HCT116 (cell line): ENCODE data around the gene FTCD. TPM values are rescaled to one million over a fixed set of nuclear protein-coding genes. Genes with fewer than 3 reads are reported as not detected.

Experiments used
- ATAC-seq: fragments of 200-7000 bp; cut with Tn5 transposase; 2 replicates; pipeline ENCODE4 v1.9.1; 2020; ENCODE audit warnings: mild to moderate bottlenecking, moderate library complexity
- BruUV-seq: library from RNA; stranded (reverse); fragments of 400-500 nt; replicated peaks from 2 replicates; lab custom pipeline; 2021; lab: Mats Ljungman, UMichigan
- CTCF ChIA-PET: fragments of 300-600 bp; sonication (Branson Sonifier 250); formaldehyde crosslinking; loops from one replicate; lab custom pipeline; 2021; ENCODE audit warnings: antibody characterized with exemption; lab: Charles Lee
- POLR2A ChIA-PET: fragments of 300-600, 350-600 bp; sonication (Branson Sonifier 250); formaldehyde crosslinking; loops from one replicate; lab custom pipeline; 2021; ENCODE audit warnings: antibody characterized with exemption; lab: Charles Lee
- RAD21 ChIA-PET, 2 experiments: fragments of 300-600 bp; sonication (Branson Sonifier 250); formaldehyde crosslinking; loops; one replicate each; lab custom pipeline; 2023; ENCODE audit warnings: low total read pairs in 2 of 2; ENCODE audit not compliant: uncharacterized antibody in 2 of 2, unreplicated experiment in 2 of 2, low non-redundant PET in 1 of 2; lab: Charles Lee
- DNase-seq: peaks from one replicate; pipeline ENCODE4 v3.0.0-alpha.2; 2010; ENCODE audit warnings: low read depth, low spot score
- H2AFZ ChIP-seq: fragments of 200-600 bp; shearing (Covaris generic), sonication (generic); 2 replicates; pipeline ENCODE4 v1.6.1; 2017; ENCODE audit warnings: low read depth, mixed run types, mixed read lengths, antibody characterized with exemption, low read length; ENCODE audit not compliant: poor library complexity, severe bottlenecking
- H3K27ac ChIP-seq: 2 replicates; pipeline ENCODE4 v1.5.1; 2012; ENCODE audit warnings: low read depth, low read length
- H3K27me3 ChIP-seq: fragments of 200-600 bp; sonication (generic); 2 replicates; pipeline ENCODE4 v1.6.1; 2016; ENCODE audit warnings: mixed run types, low read length, mixed read lengths; ENCODE audit not compliant: insufficient read depth
- H3K36me3 ChIP-seq, 2 experiments: fragments of 200-500 bp in 1 of 2; fragments of 200-600 bp in 1 of 2; sonication (Bioruptor generic) in 1 of 2; sonication (generic) in 1 of 2; 2 replicates each; pipeline versions ENCODE4 v1.5.1 to v1.6.1; 2014 to 2016; ENCODE audit warnings: low read length in 2 of 2, inconsistent platforms in 1 of 2, mixed read lengths in 1 of 2, mixed run types in 1 of 2; ENCODE audit not compliant: insufficient read depth in 2 of 2, control insufficient read depth in 1 of 2
- H3K4me1 ChIP-seq, 2 experiments: fragments of 200-600 bp in 1 of 2; sonication (generic) in 1 of 2; 2 replicates each; pipeline versions ENCODE4 v1.5.1 to v1.6.1; 2012 to 2017; ENCODE audit warnings: low read length in 2 of 2, inconsistent platforms in 1 of 2, mild to moderate bottlenecking in 1 of 2, mixed read lengths in 1 of 2, mixed run types in 1 of 2, moderate library complexity in 1 of 2; ENCODE audit not compliant: insufficient read depth in 2 of 2, control insufficient read depth in 1 of 2
- H3K4me2 ChIP-seq: fragments of 200-600 bp; sonication (generic); 2 replicates; pipeline ENCODE4 v1.6.1; 2017; ENCODE audit warnings: mixed run types, low read length, mixed read lengths
- H3K4me3 ChIP-seq, 2 experiments: fragments of 200-600 bp in 1 of 2; sonication (generic) in 1 of 2; replicated peaks in 1 of 2; 2 replicates each; pipeline ENCODE4 v1.5.1; 2011 to 2016; ENCODE audit warnings: low read length in 2 of 2, control low read depth in 1 of 2, low read depth in 1 of 2, mild to moderate bottlenecking in 1 of 2, mixed read lengths in 1 of 2, mixed run types in 1 of 2
- H3K79me2 ChIP-seq: fragments of 200-600 bp; sonication (generic); 2 replicates; pipeline ENCODE4 v1.6.1; 2017; ENCODE audit warnings: mild to moderate bottlenecking, mixed run types, low read length, moderate library complexity, mixed read lengths; ENCODE audit not compliant: insufficient read depth
- H3K9ac ChIP-seq: fragments of 200-600 bp; sonication (generic); 2 replicates; pipeline ENCODE4 v1.6.1; 2016; ENCODE audit warnings: low read length, mixed read lengths
- H3K9me2 ChIP-seq: fragments of 200-600 bp; sonication (generic), shearing (Covaris generic); 2 replicates; pipeline ENCODE4 v1.6.1; 2017; ENCODE audit warnings: mixed run types, mild to moderate bottlenecking, moderate library complexity; ENCODE audit not compliant: insufficient read depth
- H3K9me3 ChIP-seq, 2 experiments: fragments of 200-500 bp in 1 of 2; fragments of 200-600 bp in 1 of 2; sonication (Bioruptor generic) in 1 of 2; sonication (generic) in 1 of 2; 2 replicates each; pipeline ENCODE4 v1.6.1; 2014 to 2017; ENCODE audit warnings: low read length in 2 of 2, mixed read lengths in 2 of 2, inconsistent platforms in 1 of 2, low read depth in 1 of 2, mild to moderate bottlenecking in 1 of 2, mixed run types in 1 of 2, moderate library complexity in 1 of 2; ENCODE audit not compliant: control insufficient read depth in 1 of 2, insufficient read depth in 1 of 2
- H4K20me1 ChIP-seq: fragments of 200-600 bp; sonication (generic), shearing (Covaris generic); 2 replicates; pipeline ENCODE4 v1.6.1; 2017; ENCODE audit warnings: mixed run types, mild to moderate bottlenecking, moderate library complexity; ENCODE audit not compliant: insufficient read depth
- CBX3 ChIP-seq: IDR thresholded peaks from 2 replicates; pipeline ENCODE4 v1.6.1; 2012; ENCODE audit warnings: low read depth
- ELF1 ChIP-seq: IDR thresholded peaks from 2 replicates; pipeline ENCODE4 v1.6.1; 2012; ENCODE audit warnings: low read depth, borderline replicate concordance
- EZH2 ChIP-seq: fragments of 200-600 bp; sonication (generic); IDR thresholded peaks from 2 replicates; pipeline ENCODE4 v1.6.1; 2017; ENCODE audit warnings: antibody characterized with exemption, mixed run types
- EZH2phosphoT487 ChIP-seq: fragments of 200-600 bp; IDR thresholded peaks from 2 replicates; pipeline ENCODE4 v1.6.1; 2018; ENCODE audit warnings: antibody characterized with exemption, borderline replicate concordance
- POLR2A ChIP-seq: IDR thresholded peaks from 2 replicates; pipeline ENCODE4 v1.7.0; 2011; ENCODE audit warnings: borderline replicate concordance; ENCODE audit not compliant: insufficient read depth, insufficient read length; ENCODE audit errors: extremely low read depth
- POLR2AphosphoS5 ChIP-seq: IDR thresholded peaks from 2 replicates; pipeline ENCODE4 v1.6.1; 2011; ENCODE audit warnings: mild to moderate bottlenecking, low read depth, low read length, moderate library complexity
- RAD21 ChIP-seq: IDR thresholded peaks from 2 replicates; pipeline ENCODE4 v1.6.1; 2012; ENCODE audit warnings: low read depth, mild to moderate bottlenecking
- SIN3A ChIP-seq: IDR thresholded peaks from 2 replicates; pipeline ENCODE4 v1.6.1; 2012; ENCODE audit warnings: low read depth
- SP1 ChIP-seq: IDR thresholded peaks from 2 replicates; pipeline ENCODE4 v1.6.1; 2012; ENCODE audit warnings: low read depth
- SRF ChIP-seq: IDR thresholded peaks from 2 replicates; pipeline ENCODE4 v1.6.1; 2012; ENCODE audit warnings: low read depth
- TCF7L2 ChIP-seq: IDR thresholded peaks from 2 replicates; pipeline ENCODE4 v1.7.0; 2011; ENCODE audit warnings: borderline replicate concordance, inconsistent platforms; ENCODE audit not compliant: insufficient read depth, insufficient read length; ENCODE audit errors: extremely low read depth
- YY1 ChIP-seq: IDR thresholded peaks from 2 replicates; pipeline ENCODE4 v1.6.1; 2011; ENCODE audit warnings: low read length, low read depth, moderate library complexity, mild to moderate bottlenecking; ENCODE audit not compliant: insufficient replicate concordance; ENCODE audit errors: extremely low read depth
- ZFX ChIP-seq: fragments of 450-650 bp; IDR thresholded peaks from 2 replicates; pipeline ENCODE4 v1.6.1; 2017
- ZNF274 ChIP-seq: fragments of 200-500 bp; sonication (Bioruptor generic); IDR thresholded peaks from 2 replicates; pipeline ENCODE4 v1.6.1; 2014; ENCODE audit warnings: mild to moderate bottlenecking, low read depth, low read length, inconsistent platforms
- intact Hi-C: fragments of 100-400 bp; cut with micrococcal nuclease; formaldehyde crosslinking; loops from 2 replicates; pipeline ENCODE4 v1.10.0; 2022
- total RNA-seq: library from RNA; stranded (reverse); gene quantifications from one replicate; pipeline ENCODE4 v1.2.1, GENCODE V29; 2021; ENCODE audit not compliant: unreplicated experiment
- TF ChIP-seq, protein P1 (sequence below), 3 experiments: fragments of 200-600 bp in 1 of 3; sonication (generic) in 1 of 3; IDR thresholded peaks in 2 of 3; conservative IDR thresholded peaks in 1 of 3; 2 replicates each; pipeline ENCODE4 v1.5.1; 2012 to 2017; ENCODE audit warnings: low read depth in 2 of 3, low read length in 2 of 3, antibody characterized with exemption in 1 of 3, borderline replicate concordance in 1 of 3, control low read depth in 1 of 3, mild to moderate bottlenecking in 1 of 3, mixed read lengths in 1 of 3, mixed run types in 1 of 3, moderate library complexity in 1 of 3; ENCODE audit not compliant: insufficient read depth in 1 of 3
- TF ChIP-seq, protein P2 (sequence below): IDR thresholded peaks from 2 replicates; pipeline ENCODE4 v1.6.1; 2012
- TF ChIP-seq, protein P3 (sequence below): IDR thresholded peaks from 2 replicates; pipeline ENCODE4 v1.6.1; 2012; ENCODE audit warnings: low read depth

The FTCD gene
- total RNA-seq, 1 experiment from 2014 or later, result 2.5 TPM

DNA sequence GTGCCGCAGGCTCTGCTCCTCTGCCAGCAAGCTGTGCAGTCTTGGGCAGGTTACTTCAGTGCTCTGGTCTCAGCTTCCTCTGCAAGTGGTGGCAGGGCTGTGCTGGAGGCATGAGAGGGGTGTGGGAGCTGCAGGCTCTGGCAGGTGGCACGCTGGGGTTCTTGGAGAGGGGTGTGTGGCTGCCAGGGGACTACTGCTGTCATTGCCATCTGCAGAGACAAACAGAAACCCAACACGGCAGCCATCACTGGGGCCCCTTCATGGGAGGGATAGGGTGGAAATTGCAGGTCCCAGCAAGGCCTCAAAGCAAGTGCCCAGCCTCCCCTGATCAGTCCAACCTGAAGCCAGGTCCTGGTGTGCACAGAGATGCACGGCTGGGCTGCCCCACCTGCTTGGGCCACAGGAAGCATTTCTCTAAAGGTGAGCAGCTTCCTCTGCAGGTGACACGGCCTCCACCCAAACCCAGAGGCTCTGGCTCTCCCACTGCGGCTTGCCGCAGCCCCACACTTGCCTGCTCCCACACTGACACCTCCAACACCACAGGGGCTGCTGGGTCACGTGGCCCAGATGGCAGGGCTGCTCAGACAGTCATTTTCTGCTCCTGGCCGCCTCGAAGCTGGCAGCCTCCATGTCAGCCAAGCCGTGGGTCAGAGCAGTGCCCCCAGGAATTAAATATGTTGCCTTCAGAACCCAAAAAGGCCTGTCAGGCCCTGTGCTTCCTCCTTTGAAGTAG is 61.5 kb downstream of the FTCD start:
- TF ChIP-seq POLR2A (no peak), YY1 (no peak), EZH2 (no peak), ELF1 (no peak), SRF (no peak), SP1 (no peak), POLR2AphosphoS5 (no peak), ZNF274 (no peak), ZFX (no peak), CBX3 (no peak), SIN3A (no peak), TCF7L2 (no peak), EZH2phosphoT487 (no peak), RAD21 (no peak)
- TF ChIP-seq, protein P1, sequence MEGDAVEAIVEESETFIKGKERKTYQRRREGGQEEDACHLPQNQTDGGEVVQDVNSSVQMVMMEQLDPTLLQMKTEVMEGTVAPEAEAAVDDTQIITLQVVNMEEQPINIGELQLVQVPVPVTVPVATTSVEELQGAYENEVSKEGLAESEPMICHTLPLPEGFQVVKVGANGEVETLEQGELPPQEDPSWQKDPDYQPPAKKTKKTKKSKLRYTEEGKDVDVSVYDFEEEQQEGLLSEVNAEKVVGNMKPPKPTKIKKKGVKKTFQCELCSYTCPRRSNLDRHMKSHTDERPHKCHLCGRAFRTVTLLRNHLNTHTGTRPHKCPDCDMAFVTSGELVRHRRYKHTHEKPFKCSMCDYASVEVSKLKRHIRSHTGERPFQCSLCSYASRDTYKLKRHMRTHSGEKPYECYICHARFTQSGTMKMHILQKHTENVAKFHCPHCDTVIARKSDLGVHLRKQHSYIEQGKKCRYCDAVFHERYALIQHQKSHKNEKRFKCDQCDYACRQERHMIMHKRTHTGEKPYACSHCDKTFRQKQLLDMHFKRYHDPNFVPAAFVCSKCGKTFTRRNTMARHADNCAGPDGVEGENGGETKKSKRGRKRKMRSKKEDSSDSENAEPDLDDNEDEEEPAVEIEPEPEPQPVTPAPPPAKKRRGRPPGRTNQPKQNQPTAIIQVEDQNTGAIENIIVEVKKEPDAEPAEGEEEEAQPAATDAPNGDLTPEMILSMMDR (IDR thresholded peaks at IDR 0.05 in 2 of 3, conservative IDR thresholded peaks at IDR 0.05 in 1 of 3; ENCODE audit: borderline replicate concordance in 1 of 3, insufficient read depth in 1 of 3, low read depth in 2 of 3, low read length in 2 of 3), result no peak
- TF ChIP-seq, protein P2, sequence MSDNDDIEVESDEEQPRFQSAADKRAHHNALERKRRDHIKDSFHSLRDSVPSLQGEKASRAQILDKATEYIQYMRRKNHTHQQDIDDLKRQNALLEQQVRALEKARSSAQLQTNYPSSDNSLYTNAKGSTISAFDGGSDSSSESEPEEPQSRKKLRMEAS, result no peak
- TF ChIP-seq, protein P3, sequence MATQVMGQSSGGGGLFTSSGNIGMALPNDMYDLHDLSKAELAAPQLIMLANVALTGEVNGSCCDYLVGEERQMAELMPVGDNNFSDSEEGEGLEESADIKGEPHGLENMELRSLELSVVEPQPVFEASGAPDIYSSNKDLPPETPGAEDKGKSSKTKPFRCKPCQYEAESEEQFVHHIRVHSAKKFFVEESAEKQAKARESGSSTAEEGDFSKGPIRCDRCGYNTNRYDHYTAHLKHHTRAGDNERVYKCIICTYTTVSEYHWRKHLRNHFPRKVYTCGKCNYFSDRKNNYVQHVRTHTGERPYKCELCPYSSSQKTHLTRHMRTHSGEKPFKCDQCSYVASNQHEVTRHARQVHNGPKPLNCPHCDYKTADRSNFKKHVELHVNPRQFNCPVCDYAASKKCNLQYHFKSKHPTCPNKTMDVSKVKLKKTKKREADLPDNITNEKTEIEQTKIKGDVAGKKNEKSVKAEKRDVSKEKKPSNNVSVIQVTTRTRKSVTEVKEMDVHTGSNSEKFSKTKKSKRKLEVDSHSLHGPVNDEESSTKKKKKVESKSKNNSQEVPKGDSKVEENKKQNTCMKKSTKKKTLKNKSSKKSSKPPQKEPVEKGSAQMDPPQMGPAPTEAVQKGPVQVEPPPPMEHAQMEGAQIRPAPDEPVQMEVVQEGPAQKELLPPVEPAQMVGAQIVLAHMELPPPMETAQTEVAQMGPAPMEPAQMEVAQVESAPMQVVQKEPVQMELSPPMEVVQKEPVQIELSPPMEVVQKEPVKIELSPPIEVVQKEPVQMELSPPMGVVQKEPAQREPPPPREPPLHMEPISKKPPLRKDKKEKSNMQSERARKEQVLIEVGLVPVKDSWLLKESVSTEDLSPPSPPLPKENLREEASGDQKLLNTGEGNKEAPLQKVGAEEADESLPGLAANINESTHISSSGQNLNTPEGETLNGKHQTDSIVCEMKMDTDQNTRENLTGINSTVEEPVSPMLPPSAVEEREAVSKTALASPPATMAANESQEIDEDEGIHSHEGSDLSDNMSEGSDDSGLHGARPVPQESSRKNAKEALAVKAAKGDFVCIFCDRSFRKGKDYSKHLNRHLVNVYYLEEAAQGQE, result no peak
- BruUV-seq, result no TSS peak
- peaks cover 6 to 7% of the 10 kb centered on the region in 2 experiments; a peak in 2 of 4 replicates for H3K4me1 ChIP-seq
- H3K4me3 ChIP-seq, result no peak overlapping the region
- no peaks in the 10 kb centered on the region for H4K20me1 ChIP-seq
- RAD21 ChIA-PET, result no interaction called here
- no peak for ATAC-seq
- no peak overlapping the region for H3K4me2 ChIP-seq
- no peak overlapping the region for H3K27ac ChIP-seq
- no peaks in the 10 kb centered on the region for H3K9me3 ChIP-seq
- DNase-seq, result no peak
- no peak overlapping the region for H3K9ac ChIP-seq
- no peaks in the 10 kb centered on the region for H3K9me2 ChIP-seq
- intact Hi-C loops, result no loop called here
- no peaks in the 10 kb centered on the region for H3K36me3 ChIP-seq
- no peak overlapping the region for H2AFZ ChIP-seq
- no peaks in the 10 kb centered on the region for H3K27me3 ChIP-seq
- no peaks in the 10 kb centered on the region for H3K79me2 ChIP-seq
- CTCF ChIA-PET, result no interaction called here
- POLR2A ChIA-PET, result no interaction called here
